GM10266 (cell line): Measurements from ENCODE around the gene GORASP2.

Experiments used
- DNase-seq: peaks from one replicate; pipeline ENCODE4 v3.0.0; 2012; ENCODE audit errors: extremely low spot score
- CTCF ChIP-seq: IDR thresholded peaks from 2 replicates; pipeline ENCODE4 v1.5.1; 2012; ENCODE audit warnings: mild to moderate bottlenecking, low read depth; ENCODE audit not compliant: control insufficient read depth, insufficient read depth; ENCODE audit errors: missing control alignments

GORASP2 gene

GRCh38 chr2:170928824-170929685 is at the start of gene GORASP2:
GORASP2 (plus strand) TSS chr2:170929253; CDS start chr2:170929341, 88 bp downstream.
- TF ChIP-seq CTCF, result peak; percentile 96
- peak; percentile 97 for DNase-seq

DNA sequence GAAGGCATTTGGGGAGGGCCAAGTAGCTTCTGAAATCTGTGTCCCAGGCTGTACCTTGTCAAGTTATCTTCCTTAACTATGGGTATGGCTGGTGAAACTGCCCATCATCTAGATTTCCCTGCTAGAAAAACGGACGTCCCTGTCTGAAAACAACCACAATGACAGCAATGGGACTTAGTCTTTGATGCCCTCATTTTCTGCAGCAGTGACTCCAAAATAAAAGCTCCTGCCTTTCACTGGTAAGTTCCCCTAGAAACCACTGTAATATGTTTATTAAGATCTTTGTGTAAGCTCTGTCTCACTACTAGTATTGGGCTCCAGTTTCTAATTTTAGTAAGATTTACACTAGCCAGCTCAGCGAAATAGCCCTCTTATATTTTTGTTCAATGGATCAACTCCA is 47.2 kb upstream of the GORASP2 start:
- no peak for DNase-seq
- TF ChIP-seq CTCF, result no peak

- DNase-seq, result no peak
Observed at GRCh38 chr2:170882758-170883157, 46.3 kb upstream of the GORASP2 start.

GRCh38 chr2:170883683-170884082 is 45.4 kb upstream of the GORASP2 start:
- TF ChIP-seq CTCF, result no peak
- DNase-seq, result no peak

More at GRCh38 chr2:170882758-170883157, 46.3 kb upstream of the GORASP2 start:
- no peak for TF ChIP-seq CTCF

GRCh38 chr2:170885130-170885791 is 43.8 kb upstream of the GORASP2 start:
- DNase-seq, result no peak
- TF ChIP-seq CTCF, result no peak

DNA sequence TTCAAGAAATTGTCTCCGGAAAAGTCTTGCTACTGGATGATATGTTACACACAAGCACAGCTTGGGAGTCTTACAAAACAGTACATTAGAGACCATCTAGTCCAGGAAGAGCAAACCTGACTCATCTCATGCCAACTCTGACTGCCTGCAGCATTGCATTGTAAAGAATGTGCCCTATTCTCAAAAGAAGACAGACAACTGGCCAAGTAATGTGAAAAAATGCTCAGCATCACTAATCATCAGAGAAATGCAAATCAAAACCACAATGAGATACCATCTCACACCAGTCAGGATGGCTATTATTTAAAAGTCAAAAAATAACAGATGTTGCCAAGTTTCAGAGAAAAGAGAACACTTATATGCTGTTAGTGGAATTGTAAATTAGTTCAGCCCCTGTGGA is 42.7 kb upstream of the GORASP2 start:
- no peak for TF ChIP-seq CTCF
- no peak for DNase-seq

GRCh38 chr2:170887496-170887895 is 41.6 kb upstream of the GORASP2 start:
- DNase-seq, result no peak
- no peak for TF ChIP-seq CTCF
